CD14-positive monocyte (primary cell): Measurements from ENCODE around the gene EMC8. TPM values are rescaled to one million over a fixed set of nuclear protein-coding genes. Genes with fewer than 3 reads are reported as not detected.
A peak's percentile ranks its signal among the peaks of the same experiment; 100 is the strongest.

Experiments
- DNase-seq, 3 donors: peaks; one replicate each; pipeline ENCODE4 v3.0.0-alpha.2; 2011 to 2022
- H2AFZ ChIP-seq: 2 replicates; pipeline ENCODE4 v1.6.0; 2012; ENCODE audit warnings: mild to moderate bottlenecking, low read depth, low read length, inconsistent platforms; ENCODE audit not compliant: insufficient read depth, poor library complexity, severe bottlenecking
- H3K27ac ChIP-seq, 2 donors: 1 replicate in 1 of 2; 2 replicates in 1 of 2; pipeline ENCODE4 v1.5.1; 2012 to 2013; ENCODE audit warnings: low read length in 2 of 2, control low read depth in 1 of 2, inconsistent platforms in 1 of 2, low read depth in 1 of 2, mild to moderate bottlenecking in 1 of 2
- H3K27me3 ChIP-seq, 2 donors: one replicate each; pipeline versions ENCODE4 v1.6.0 to v1.6.1; 2011 to 2013; ENCODE audit warnings: low read length in 2 of 2; ENCODE audit not compliant: control insufficient read depth in 2 of 2, insufficient read depth in 2 of 2
- H3K36me3 ChIP-seq, 2 donors: replicated peaks in 1 of 2; 1 replicate in 1 of 2; 2 replicates in 1 of 2; pipeline versions ENCODE4 v1.5.1 to v1.6.1; 2012 to 2013; ENCODE audit warnings: low read length in 2 of 2, control low read depth in 1 of 2, inconsistent platforms in 1 of 2, mild to moderate bottlenecking in 1 of 2; ENCODE audit not compliant: insufficient read depth in 2 of 2, control insufficient read depth in 1 of 2
- H3K4me1 ChIP-seq, 2 donors: 1 replicate in 1 of 2; 2 replicates in 1 of 2; pipeline versions ENCODE4 v1.5.1 to v1.6.1; 2012 to 2013; ENCODE audit warnings: low read length in 2 of 2, control low read depth in 1 of 2, inconsistent platforms in 1 of 2, mild to moderate bottlenecking in 1 of 2, moderate library complexity in 1 of 2; ENCODE audit not compliant: insufficient read depth in 2 of 2, control insufficient read depth in 1 of 2
- H3K4me2 ChIP-seq: replicated peaks from 2 replicates; pipeline ENCODE3; 2012; ENCODE audit warnings: low read length, moderate library complexity, mild to moderate bottlenecking; ENCODE audit not compliant: poor library complexity, severe bottlenecking; ENCODE audit errors: extremely low read depth
- H3K4me3 ChIP-seq, 3 experiments: fragments of 200-600 bp in 1 of 3; sonication (generic) in 1 of 3; replicated peaks in 1 of 3; 1 replicate in 2 of 3; 2 replicates in 1 of 3; pipeline ENCODE4 v1.5.1; 2011 to 2013; ENCODE audit warnings: low read length in 3 of 3, mild to moderate bottlenecking in 3 of 3, control low read depth in 2 of 3, low read depth in 2 of 3, inconsistent platforms in 1 of 3, moderate library complexity in 1 of 3
- H3K79me2 ChIP-seq: 2 replicates; pipeline ENCODE4 v1.6.0; 2012; ENCODE audit warnings: mild to moderate bottlenecking, control low read depth, inconsistent platforms, low read length, moderate library complexity; ENCODE audit not compliant: insufficient read depth
- H3K9ac ChIP-seq: 2 replicates; pipeline ENCODE4 v1.6.0; 2017; ENCODE audit warnings: low read length, mild to moderate bottlenecking; ENCODE audit not compliant: insufficient read depth, poor library complexity, severe bottlenecking
- H3K9me3 ChIP-seq, 2 donors: replicated peaks in 1 of 2; 1 replicate in 1 of 2; 2 replicates in 1 of 2; pipeline versions ENCODE4 v1.5.1 to v1.6.1; 2012 to 2013; ENCODE audit warnings: low read length in 2 of 2, control low read depth in 1 of 2; ENCODE audit not compliant: control insufficient read depth in 1 of 2, insufficient read depth in 1 of 2
- H4K20me1 ChIP-seq: 2 replicates; pipeline ENCODE4 v1.6.0; 2012; ENCODE audit warnings: mild to moderate bottlenecking, low read length, control low read depth, moderate library complexity; ENCODE audit not compliant: insufficient read depth
- H3K27ac Mint-ChIP-seq, 7 donors: one replicate each; pipeline ENCODE4 v1.8.0; 2020; ENCODE audit warnings: mild to moderate bottlenecking in 7 of 7, mixed read lengths in 7 of 7, moderate library complexity in 6 of 7, inconsistent platforms in 2 of 7
- H3K27me3 Mint-ChIP-seq, 3 donors: one replicate each; pipeline ENCODE4 v1.8.0; 2021 to 2022; ENCODE audit warnings: low read depth in 3 of 3, mild to moderate bottlenecking in 3 of 3, mixed read lengths in 3 of 3, moderate library complexity in 3 of 3, inconsistent platforms in 1 of 3
- H3K36me3 Mint-ChIP-seq, 2 donors: one replicate each; pipeline ENCODE4 v1.8.0; 2020; ENCODE audit warnings: mixed read lengths in 2 of 2, inconsistent platforms in 1 of 2, mild to moderate bottlenecking in 1 of 2
- H3K4me1 Mint-ChIP-seq: one replicate; pipeline ENCODE4 v1.8.0; 2020; ENCODE audit warnings: mild to moderate bottlenecking, mixed read lengths
- H3K4me3 Mint-ChIP-seq, 2 donors: one replicate each; pipeline ENCODE4 v1.8.0; 2020; ENCODE audit warnings: mild to moderate bottlenecking in 2 of 2, mixed read lengths in 2 of 2, moderate library complexity in 1 of 2
- H3K9me3 Mint-ChIP-seq, 7 donors: one replicate each; pipeline ENCODE4 v1.8.0; 2020 to 2022; ENCODE audit warnings: mixed read lengths in 7 of 7, mild to moderate bottlenecking in 6 of 7, moderate library complexity in 6 of 7, inconsistent platforms in 2 of 7
- CTCF ChIP-seq: fragments of 200-600 bp; IDR thresholded peaks from one replicate; pipeline ENCODE4 v1.8.0; 2022; ENCODE audit warnings: antibody characterized with exemption, mild to moderate bottlenecking
- WGBS: methylation state at CpG from one replicate; pipeline ENCODE4 v1.1.5; 2013; ENCODE audit warnings: missing lambda C conversion rate; ENCODE audit not compliant: insufficient coverage; 5-methylcytosine and 5-hydroxymethylcytosine counted together
- intact Hi-C, 2 donors: fragments of 100-400 bp; cut with micrococcal nuclease; formaldehyde crosslinking; loops; one replicate each; pipeline versions ENCODE4 v1.15.0 to v1.15.1; 2023
- polyA plus RNA-seq, 3 donors: library from polyadenylated mRNA; depleted of rRNA in 1 of 3; unstranded in 2 of 3; stranded (reverse) in 1 of 3; fragments of 300-500 nt in 2 of 3; fragments of >200 nt in 1 of 3; fragmentation: Illumina TruSeq in 2 of 3; gene quantifications; 1 replicate in 2 of 3; 2 replicates in 1 of 3; pipeline ENCODE4 v1.2.3, GENCODE V29; 2012 to 2021

EMC8 gene
- polyA plus RNA-seq, 3 donors = 28.2 to 30.0 (median 29.9) TPM

- peak overlapping the region; percentile 64 to 75 for H3K4me3 Mint-ChIP-seq
- intact Hi-C loops = loop anchor here in 1 of 2 donors (10.0 kb wide), 1 partner anchor 180 kb away; no protein-coding TSS in a partner anchor
- WGBS = 1% methylated on average over 11 of the region's 14 CpGs
Observed at GRCh38 chr16:85735225-85735635, 64.1 kb downstream of the EMC8 start.

More at GRCh38 chr16:85735225-85735635, 64.1 kb downstream of the EMC8 start:
- Histone ChIP-seq H3K9ac (peak overlapping the region; percentile 28), H2AFZ (peak overlapping the region; percentile 84), H3K9me3 (no peaks in the 10 kb centered on the region), H3K4me3 (peak overlapping the region; percentile 7 to 72 (median 17)), H3K27ac (peak overlapping the region; percentile 79 to 83), H3K36me3 (no peaks in the 10 kb centered on the region), H3K79me2 (peaks cover 38% of the 10 kb centered on the region), H3K27me3 (no peaks in the 10 kb centered on the region), H3K4me2 (peak overlapping the region; percentile 82), H3K4me1 (peaks cover 70 to 72% of the 10 kb centered on the region in 2 donors), H4K20me1 (no peaks in the 10 kb centered on the region)
- peaks cover 0 to 6% (median 0%) of the 10 kb centered on the region in 3 donors for H3K27me3 Mint-ChIP-seq
- peaks cover 68% of the 10 kb centered on the region for H3K4me1 Mint-ChIP-seq
- no peak for TF ChIP-seq CTCF
- DNase-seq = peak; percentile 36 to 43 (median 38)
- H3K27ac Mint-ChIP-seq = peak overlapping the region in 3 of 7 donors; percentile 42 to 76 (median 73)
- H3K36me3 Mint-ChIP-seq = peaks cover 2 to 6% of the 10 kb centered on the region in 2 donors
- peaks cover 0 to 2% (median 0%) of the 10 kb centered on the region in 7 donors for H3K9me3 Mint-ChIP-seq
